NCI-H2029 treated with DMSO at 0.1 percent for 48 hours (cell line): ENCODE results near the gene USP13.
"Not testable (repeated sequence)": the region's sequence is repeated elsewhere in the genome, so short reads cannot be mapped to it uniquely, and the experiment has no call there.

Experiments used
- DNase-seq: peaks from one replicate; lab custom pipeline; 2025; lab: John Stamatoyannopoulos, UW

The USP13 gene, protein sequence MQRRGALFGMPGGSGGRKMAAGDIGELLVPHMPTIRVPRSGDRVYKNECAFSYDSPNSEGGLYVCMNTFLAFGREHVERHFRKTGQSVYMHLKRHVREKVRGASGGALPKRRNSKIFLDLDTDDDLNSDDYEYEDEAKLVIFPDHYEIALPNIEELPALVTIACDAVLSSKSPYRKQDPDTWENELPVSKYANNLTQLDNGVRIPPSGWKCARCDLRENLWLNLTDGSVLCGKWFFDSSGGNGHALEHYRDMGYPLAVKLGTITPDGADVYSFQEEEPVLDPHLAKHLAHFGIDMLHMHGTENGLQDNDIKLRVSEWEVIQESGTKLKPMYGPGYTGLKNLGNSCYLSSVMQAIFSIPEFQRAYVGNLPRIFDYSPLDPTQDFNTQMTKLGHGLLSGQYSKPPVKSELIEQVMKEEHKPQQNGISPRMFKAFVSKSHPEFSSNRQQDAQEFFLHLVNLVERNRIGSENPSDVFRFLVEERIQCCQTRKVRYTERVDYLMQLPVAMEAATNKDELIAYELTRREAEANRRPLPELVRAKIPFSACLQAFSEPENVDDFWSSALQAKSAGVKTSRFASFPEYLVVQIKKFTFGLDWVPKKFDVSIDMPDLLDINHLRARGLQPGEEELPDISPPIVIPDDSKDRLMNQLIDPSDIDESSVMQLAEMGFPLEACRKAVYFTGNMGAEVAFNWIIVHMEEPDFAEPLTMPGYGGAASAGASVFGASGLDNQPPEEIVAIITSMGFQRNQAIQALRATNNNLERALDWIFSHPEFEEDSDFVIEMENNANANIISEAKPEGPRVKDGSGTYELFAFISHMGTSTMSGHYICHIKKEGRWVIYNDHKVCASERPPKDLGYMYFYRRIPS

DNA sequence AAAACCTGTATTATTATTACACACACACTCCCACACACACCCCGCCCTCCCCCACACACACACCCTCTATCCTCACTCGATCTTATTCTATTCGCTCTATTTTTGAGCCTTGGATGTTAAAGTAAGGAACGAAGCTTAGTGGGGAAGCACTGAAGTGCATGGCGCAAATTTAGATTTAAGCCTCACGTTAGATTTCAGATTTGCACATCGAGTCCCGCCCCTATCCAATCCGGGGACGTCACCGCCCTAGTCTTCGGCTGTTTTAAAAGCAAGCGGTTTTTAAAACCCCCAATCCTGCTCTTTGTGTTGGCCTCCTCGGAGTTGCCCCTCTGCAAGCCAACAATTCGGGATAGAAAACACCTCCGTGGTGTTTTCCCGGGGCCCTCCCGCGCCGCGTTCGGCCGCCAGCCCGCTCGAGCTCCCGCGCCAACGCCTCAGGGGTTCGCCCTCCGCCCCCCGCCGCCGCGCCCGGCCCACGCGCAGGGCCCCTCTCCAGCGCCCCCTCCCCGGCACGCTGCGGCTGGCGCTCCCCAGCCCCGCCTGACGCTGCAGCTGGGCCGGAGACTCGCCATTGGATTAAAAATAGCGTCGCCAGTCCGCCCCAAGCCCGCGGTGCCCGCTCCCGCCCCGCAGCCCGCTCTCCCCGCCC is at the start of gene USP13:
USP13 (plus strand) TSS at position 594 of the 649 bp plus-strand sequence. CDS start 186 bp downstream, outside the sequence.
- no peak for DNase-seq

DNA sequence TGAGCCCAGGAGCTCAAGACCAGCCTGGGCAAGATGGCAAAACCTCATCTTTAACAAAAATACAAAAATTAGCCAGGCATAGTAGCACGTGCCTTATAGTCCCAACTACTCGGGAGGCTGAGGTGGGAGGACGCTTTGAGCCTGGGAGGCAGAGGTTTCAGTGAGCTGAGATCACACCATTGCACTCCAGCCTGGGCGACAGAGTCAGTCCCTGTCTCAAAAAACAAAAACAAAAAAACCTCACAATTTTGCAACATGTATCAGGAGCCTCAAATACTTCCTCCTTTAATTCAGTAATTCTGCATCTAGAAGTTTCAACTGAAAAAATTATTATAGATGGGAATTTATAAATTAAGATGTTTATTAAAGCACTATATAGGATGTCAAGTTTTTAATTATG is 49.5 kb upstream of the USP13 start:
- no peak for DNase-seq

DNA sequence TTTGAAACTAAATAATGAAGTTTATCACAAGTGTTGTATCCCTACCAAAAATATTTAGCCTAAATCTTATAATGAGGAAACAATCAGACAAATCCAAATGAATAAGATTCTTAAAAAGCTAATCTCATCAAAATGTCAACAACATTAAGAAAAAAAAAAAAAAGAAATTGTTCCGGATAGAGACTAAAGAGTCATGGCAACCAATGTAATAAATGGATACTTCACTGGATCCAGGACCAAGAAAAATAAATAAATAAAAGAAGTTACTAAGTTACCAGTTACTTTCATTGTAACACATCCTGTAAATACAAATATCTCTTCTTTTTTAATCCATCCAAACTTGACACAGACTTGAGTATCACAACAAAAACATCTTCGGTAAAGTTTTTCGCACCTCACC is 49.0 kb upstream of the USP13 start:
- no peak for DNase-seq

DNA sequence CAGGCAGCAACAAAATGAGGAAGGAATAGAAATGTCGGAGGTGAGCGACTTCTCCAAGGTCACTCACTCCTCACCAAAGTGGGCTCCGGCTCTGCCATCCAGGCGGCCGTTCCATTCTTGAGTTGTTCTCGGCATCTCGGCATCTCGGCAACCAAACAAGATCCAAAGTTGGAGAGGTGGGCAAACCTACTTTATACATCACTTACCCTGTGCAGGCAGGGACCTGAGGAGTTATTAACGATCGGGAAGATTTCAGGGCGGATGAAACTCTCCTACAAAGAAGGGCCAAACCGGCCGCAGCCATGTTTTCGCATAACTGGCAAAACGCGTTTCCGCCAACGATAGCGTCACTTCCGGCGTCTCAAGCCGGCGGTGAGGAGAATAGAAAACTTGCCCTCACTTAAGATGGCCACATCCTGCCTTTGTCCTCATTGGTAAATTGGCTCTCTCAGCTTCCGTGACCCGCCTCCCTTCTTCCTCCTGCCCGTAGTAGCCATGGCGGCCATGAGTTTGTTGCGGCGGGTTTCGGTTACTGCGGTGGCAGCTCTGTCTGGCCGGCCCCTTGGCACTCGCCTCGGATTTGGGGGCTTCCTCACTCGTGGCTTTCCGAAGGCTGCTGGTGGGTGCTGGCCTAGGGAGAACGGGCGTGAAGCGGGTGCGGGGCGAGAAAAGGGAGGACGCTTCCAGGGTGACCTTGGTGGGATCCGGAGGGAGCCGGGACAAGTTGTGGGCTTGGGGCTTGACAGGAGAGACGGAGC is 48.3 kb upstream of the USP13 start, which contains the start of the genes MRPL47 and NDUFB5:
MRPL47 (minus strand) TSS at position 318 of the 758 bp plus-strand sequence; CDS start at position 304, 14 bp downstream.
NDUFB5 (plus strand) TSS at position 474 of the 758 bp plus-strand sequence; CDS start at position 496, 22 bp downstream.
- DNase-seq: peak; percentile 90

DNA sequence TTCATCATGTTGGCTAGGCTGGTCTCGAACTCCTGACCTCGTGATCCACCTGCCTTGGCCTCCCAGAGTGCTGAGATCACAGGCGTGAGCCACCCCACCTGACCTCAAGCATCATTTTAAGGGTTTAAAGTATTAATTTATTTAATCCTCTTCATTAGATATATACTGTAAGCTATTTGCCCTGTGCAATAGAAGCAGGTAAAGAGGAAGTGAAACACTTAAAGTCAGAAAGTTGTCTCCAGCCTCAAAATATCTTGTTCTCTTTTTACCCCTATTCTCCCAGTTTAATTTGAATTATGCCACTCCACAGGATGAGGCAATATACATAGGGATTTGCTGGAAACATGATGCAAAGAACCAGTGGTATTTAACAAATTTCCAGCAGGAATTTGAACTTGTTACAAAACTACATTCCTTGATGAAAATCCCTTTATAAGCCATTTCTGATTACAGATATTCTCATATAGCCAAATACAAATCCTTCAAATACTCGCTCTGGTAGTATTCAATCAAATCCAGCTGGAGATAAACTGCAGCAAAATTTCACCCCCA is 46.2 kb upstream of the USP13 start:
- no peak for DNase-seq

DNA sequence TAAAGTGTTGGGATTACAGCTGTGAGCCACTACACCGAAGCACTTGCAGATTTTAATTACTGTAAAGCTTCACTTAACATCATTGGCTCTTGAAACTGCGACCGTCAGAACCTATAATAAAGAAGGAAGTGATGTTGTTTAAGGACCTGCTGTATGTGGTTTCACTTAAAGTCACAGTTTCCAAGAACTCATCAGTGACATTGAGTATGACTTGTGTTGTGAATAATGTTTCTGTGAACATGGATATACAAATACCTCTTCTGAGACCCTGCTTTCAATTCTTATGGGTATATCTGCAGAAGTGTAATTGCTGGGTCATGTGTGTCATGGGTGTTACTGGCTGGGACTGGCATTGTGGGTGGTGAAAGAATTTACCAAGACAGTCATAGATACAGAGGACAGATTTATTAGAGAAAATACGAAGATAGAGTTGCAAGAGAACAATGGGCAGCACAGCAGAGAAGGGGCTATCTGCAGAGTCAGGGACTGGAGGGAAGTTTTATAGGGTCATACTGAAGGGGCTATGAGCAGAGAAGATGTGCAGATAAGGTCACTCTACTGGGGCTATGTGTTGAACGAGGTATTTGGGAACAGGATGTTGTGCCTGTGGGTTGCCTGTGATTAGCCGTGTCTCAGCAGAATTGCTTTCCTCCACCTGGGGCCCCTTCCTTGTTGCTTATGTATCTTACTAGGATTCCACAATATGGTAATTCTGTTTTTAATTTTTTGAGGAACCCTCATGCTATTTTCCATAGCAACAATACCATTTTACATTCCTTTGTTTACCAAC is 43.7 kb upstream of the USP13 start:
- DNase-seq: no peak

DNA sequence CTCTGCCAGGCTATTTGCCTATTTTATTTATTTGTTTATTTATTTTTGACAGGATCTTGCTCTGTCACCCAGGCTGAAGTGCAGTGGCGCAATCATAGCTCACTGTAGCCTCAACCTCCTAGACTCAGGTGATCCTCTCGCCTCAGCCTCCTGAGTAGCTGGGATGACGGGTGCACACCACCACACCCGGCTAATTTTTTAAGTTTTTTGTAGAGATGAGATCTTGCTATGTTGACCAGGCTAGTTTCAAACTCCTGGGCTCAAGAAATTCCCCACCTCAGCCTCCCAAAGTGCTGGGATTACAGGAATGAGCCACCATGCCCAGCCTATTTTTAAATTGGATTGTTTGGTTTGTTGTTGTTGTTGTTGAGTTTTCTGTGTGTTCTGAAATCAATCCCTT is 42.8 kb upstream of the USP13 start:
- no peak for DNase-seq

DNA sequence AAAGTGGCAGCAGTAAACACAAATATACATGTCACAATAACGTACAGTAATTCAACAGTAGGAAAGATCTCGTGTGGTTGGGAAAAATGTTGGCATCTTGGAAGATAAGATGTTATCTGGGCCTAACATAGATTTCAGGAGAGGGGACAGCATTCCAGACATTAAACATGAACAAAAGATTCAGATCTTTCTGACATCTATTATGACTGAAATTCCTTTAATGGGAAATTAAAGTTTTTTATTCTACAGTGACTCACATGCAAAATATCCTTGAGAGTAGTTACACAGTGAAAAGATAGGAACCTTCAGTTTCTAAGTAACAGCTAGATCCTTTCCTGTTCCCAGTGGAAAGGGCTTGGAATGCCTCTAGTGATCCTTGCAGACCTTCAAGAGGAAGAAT is 39.0 kb upstream of the USP13 start:
- no peak for DNase-seq

DNA sequence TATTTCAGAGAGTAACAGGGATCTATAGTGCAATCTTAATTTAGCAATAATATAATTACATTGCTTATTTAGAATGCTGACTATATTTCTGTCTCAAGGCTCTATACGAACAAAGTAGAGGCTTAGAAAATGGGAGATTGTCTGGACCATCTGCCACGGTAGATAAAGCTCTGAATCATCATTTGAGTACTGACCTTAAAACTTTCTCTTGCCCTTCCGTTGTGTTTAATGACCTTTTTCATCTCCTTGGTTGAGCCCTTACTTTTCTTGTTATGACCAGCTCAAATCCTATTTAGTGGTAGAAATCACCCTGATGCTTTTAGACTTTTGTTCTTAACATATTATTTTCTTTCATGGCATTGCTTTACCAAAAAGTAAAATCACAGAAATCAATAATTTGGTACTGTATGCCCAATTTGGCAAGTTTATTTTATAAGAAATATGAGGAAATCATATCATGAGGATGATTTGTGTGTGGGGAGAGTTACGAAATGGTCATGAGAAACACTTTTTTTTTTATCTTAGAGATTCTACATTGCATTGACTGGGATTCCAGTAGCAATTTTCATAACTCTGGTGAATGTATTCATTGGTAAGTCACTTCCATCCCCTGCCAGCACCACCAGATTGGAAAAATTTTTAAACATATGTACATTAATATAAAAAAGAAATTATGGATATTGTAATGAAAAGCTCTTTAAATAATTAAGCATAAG is 37.2 kb upstream of the USP13 start:
- DNase-seq: no peak

DNA sequence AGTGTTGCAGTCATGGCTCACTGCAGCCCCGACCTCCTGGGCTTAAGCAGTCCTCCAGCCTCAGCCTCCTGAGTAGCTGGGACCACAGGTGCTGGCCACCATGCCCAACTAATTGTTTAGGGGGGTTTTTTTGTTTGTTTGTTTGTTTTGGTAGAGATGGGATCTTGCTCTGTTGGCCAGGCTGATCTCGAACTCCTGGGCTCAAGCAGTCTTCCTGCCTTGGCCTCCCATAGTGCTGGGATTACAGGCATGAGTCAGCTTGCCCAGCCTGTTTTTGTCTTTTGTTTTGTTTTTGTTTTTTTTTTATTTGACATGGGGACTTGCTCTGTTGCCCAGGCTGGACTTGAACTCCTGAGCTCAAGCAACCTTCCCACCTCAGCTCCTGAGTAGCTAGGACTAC is 30.8 kb upstream of the USP13 start:
- DNase-seq: no peak

DNA sequence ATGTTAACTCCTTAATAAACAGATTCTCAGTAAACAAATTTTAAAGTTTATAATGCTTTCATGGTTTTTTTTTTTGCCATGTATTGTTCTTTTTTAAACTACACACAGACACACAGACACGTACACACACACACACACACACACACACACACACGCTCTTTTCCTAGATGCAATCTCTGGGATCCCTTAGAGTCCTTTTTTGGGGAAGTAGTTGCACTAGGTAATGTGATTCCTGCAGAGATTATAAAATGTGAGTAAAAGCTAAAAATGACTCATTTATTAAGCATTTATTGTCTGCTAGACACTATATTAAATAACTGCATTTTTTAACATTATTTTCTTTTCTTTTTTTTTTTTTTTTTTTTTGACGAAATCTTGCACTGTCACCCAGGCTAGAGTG is 28.4 kb upstream of the USP13 start:
- DNase-seq: no peak

DNA sequence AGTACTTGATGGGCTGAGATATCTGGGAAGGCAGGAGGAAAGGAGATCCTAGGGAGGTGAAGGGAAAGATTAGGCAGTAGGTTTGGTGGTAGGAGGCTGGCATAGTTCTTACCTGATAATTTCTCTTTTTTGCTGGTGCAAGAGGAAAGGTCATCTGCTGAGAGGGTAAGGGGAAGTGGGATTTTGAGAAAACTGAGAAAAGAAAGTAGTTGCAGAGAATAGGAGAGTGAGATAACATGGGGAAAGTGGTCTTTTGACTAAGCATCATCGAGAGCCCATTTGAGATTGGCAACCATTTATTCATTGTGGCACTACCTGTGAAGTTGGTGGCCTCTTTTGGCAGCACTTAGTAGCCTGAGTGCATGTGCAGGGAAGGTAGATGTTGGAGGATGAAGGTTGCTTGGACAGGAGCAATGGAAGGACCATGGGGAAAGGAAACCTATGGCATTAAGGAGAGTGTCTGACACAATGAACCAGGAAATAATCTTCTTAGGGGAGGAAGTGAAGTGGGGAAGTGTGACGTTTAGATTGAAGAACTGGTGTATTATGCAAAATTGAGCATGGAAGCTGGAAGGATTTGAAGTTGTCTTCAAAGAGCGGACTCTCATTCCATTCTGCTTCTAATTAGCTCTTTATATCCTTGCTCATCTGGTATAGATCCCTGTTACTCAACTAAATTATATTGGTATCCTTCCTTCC is 21.9 kb upstream of the USP13 start:
- no peak for DNase-seq

DNA sequence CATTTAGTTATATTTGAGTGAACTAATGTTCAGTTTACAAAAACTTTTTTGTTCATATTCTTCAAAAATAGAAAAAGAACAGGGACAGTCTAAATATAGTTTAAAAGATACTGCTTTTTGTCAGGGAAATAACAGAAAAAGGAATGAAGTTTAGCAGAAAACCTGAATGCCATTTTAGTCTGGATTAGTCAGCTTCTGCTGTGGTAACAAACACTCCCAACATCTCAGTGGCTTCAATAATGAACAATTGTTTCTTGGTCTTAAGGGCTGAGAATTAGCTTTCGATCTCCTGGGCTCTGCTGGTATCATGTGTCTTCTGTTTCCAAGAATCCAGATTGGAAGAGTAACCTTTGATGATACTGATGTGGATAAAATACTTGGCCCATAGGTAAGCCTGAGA is 12.4 kb upstream of the USP13 start:
- DNase-seq: no peak

DNA sequence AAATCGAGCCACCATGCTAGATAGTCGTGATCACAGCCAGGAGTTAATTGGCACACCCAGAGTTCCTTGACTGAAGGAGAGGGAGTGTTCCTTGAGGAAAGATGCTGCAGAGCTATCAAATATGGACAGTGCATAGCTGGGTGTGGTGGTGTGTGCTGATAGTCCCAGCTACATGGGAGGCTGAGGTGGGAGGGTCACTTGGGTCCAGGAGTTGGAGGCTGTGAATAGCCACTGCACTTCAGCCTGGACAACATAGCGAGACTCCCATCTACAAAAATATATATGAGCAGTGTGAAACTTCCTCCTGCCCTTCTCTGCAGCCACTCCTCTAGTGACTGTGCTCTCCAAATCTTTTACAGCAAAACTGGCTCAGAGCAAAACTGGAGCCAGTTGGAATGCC is 10.0 kb upstream of the USP13 start:
- no peak for DNase-seq

DNA sequence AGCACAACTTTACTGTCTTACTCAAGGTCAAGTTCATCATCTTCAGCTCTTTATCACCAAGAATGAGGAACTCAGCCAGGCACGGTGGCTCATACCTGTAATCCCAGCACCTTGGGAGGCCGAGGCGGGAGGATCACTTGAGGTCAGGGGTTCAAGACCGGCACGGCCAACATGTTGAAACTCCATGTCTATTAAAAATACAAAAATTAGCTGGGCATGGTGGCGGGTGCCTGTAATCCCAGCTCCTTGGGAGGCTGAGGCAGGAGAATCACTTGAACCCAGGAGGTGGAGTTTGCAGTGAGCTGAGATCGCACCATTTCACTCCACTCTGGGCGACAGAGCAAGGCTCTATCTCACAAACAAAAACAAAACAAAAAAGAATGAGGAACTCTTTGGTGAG is 9.0 kb upstream of the USP13 start:
- not testable (repeated sequence) for DNase-seq

DNA sequence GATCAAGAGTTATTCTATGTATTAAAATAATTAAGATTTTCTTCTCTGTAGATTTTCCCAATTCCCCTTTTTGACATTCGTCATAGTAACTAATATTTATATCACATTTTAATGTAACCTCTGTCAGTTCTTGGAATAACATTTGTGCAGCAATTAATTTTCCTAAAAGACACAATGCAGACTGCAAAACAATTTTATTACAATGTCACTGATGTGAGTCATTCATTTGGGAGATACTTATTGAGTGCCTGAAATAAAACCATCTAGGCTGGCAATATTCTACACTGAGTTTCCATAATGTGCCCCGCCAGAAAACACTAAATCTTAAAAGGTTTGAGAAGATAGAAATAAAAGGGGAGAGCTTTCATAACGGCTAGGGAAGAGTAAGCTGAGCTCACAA is 6.7 kb upstream of the USP13 start:
- no peak for DNase-seq

DNA sequence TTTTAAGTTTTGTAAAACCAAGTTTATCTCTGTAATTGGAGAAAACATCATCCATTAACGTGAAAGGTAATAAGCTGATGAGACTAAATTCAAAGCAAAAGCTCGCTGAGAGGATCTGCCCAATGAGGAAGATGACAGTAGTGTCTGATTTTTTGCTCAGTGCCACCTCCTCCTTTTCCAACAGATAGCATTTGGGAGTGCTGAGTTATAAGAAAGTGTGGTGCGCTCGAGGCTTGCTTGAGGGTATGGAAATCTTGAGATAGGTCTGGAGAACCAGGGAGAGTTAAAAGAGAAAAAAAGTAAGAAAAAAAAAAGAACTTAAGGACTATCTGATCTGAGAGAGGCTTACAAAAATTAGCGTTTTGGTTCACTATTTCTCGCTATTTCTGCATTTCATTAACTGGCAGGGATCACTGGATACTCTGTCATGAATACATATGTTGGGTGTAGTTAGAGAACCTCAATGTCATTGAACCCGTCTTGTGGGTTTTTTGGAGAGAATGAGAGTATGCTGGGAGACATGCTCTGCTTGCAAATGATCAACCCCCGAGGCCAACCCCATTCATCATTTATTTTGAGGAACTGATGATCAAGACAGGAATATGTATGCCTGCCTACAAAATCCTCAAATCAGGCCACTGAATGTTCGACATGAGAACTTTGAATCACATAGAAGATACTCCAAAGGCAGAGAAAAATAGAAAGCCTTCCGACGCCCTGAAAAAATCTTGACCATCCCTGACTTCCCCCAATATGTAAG is 973 bp upstream of the USP13 start:
- DNase-seq: no peak

DNA sequence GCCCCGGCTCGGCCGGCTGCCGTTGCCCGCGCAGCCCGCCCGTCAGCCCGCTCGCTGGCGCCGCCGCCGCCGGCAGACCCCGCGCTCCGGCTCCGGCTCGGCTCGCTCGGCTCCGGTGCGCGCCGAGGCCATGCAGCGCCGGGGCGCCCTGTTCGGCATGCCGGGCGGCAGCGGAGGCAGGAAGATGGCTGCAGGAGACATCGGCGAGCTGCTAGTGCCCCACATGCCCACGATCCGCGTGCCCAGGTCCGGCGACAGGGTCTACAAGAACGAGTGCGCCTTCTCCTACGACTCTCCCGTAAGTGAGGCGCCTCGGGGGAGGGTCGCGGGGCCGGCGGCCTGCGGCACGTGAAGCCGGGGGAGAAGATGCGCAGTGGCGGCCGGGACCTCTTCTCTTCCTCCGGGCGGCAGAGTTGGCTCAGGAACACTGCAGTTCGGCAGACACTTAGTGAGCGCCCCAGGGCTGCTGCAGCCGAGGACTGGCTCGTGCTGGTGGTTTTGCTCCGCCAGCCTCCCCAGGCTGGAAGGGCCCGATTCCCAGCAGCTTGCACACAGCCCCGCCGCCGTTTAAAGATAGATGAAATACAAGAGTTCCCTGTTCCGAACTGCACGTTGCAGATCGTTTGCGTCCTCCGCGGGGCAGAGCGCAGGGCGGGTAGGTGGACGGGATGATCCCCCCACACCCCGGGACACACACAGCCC is 407 bp downstream of the USP13 start:
- DNase-seq: peak; percentile 39
